GM12892 (cell line): ENCODE results near the gene CRIM1.

ENCODE experiments used
- DNase-seq: peaks from one replicate; pipeline ENCODE4 v3.0.0; 2011; ENCODE audit not compliant: insufficient read length
- FAIRE-seq: peaks from 2 replicates; lab custom pipeline; 2011; peaks lifted over from hg19 to GRCh38; lab: Jason Lieb, UNC
- POLR2A ChIP-seq: IDR thresholded peaks from 2 replicates; pipeline ENCODE4 v1.6.1; 2011; ENCODE audit warnings: low read depth, low read length, control low read depth
- POLR2AphosphoS5 ChIP-seq: IDR thresholded peaks from 2 replicates; pipeline ENCODE4 v1.6.1; 2011; ENCODE audit warnings: low read depth, low read length, control low read depth
- TAF1 ChIP-seq: IDR thresholded peaks from 2 replicates; pipeline ENCODE4 v1.6.1; 2011; ENCODE audit warnings: low read depth, mild to moderate bottlenecking, control low read depth, low read length, borderline replicate concordance

The CRIM1 gene

DNA sequence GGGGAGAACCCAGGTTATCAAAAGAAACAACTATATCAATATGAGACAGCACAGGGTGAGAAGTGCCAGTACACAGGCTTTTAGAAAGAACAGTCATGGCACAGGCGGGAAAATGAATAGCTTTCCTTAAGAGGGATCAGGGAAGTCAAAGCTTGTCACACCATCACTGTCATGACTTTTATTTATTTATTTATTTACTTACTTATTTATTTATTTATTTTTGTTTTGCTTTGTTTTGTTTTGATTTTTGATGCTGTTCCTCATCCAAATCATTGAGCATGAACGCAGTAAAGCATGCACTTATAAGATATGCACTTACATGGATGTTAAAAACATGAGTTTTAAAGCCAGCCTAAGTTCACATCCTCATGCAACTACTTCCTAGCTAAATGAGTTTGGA, 19.3 kb upstream of the CRIM1 start:
- no peak for TF ChIP-seq TAF1
- TF ChIP-seq POLR2A, result no peak
- TF ChIP-seq POLR2AphosphoS5, result no peak
- FAIRE-seq (no peak), DNase-seq (no peak)

DNA sequence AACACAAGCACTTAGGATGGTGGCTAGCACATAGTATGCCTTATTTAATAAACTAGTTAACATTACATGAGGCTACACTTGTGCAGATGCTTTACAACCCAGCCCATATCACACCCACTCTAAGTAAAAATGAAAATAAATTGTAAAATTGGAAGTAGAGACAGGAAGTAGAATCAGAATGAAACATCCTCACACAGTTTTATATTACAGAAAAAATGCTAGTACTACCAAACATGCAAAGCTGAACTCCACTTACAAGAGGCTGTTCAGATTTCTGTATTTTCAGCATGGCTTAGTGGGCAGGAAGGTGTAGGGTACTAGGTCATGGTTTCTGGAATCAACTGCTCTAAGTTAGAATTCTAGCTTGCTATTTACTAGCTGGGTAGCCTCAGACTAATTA, 18.2 kb upstream of the CRIM1 start:
- DNase-seq (no peak), FAIRE-seq (peak; percentile 46)
- TF ChIP-seq POLR2A (no peak), POLR2AphosphoS5 (no peak), TAF1 (no peak)

DNA sequence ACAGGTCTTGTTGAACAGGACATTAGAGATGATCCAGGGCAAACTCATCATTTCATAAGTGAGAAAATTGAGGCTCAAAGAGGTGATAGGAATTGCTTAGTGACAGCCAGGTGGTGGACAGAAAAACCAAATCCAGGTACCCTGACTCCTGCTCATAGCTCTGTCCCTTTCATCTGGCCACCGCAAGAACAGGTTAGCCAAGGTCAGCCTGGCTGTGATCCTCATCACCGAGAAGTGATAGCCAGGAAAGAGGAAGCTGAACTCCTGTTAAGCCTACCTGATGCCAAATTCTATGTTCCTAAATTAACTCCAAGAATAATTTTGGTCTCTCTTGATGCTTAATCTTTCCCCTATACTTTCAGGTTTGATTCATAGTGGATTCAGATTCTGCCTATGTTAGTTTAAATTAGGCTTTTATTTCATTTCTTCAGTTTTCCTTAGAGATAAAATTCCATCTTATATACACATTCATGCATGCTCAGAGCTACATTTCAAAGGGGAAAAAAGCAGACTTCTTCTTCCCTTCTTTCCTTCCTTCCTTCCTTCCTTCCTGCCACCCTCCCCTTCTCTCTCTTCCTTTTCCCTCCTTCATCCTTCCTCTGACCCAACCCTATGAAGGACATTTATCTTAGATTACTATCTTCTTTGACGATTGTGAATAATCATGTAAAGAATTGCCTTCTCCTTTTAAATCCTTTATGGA, 17.3 kb upstream of the CRIM1 start:
- FAIRE-seq, result peak; percentile 27
- no peak for DNase-seq
- no peak for TF ChIP-seq TAF1

DNA sequence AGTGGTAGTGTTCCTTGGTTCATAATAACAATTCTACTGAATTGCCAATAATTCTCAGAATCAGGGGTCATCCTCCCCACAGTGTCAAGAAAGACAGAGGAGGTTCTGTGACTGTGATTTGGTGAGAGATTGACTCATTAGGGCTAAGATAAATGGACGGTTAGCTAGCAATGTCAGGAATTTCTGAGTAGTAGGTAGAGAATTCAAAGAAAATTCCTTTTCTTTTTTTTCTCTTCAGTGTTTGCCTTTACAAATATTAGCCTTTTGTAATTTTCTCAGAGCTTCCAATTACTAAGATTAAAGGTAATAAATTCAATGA, 16.8 kb upstream of the CRIM1 start:
- DNase-seq (no peak), FAIRE-seq (no peak)
- TF ChIP-seq TAF1, result no peak
- TF ChIP-seq POLR2AphosphoS5, result no peak
- no peak for TF ChIP-seq POLR2A

DNA sequence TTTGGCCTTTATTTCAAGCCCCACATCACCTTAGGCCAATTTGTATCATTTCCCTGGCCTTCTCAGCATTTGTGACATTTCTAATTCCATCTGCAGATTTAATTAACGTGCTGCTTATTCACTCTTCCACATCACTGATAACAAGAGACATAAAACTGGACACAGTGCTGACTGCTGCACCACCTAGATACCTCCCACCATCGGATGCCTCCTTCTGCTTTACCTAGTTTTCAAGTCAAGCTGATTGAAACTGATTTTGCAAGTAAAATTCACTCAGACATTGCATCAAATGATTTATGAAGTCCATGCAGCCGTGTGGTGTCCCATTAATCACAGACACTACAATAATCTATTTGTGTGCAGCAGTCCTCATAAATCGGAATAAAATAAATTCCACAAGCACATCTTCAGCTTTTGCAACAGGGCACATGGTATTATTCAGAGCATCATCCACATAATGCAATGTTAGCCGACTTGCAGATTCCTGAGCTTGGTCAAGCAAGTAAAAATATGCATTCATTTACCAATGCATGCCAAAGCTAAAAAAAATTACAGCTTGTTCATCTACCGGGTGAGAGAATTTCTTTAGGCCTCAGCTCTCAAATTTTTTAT, 15.9 kb upstream of the CRIM1 start:
- DNase-seq (no peak), FAIRE-seq (no peak)
- TF ChIP-seq TAF1 (no peak), POLR2AphosphoS5 (no peak), POLR2A (no peak)

DNA sequence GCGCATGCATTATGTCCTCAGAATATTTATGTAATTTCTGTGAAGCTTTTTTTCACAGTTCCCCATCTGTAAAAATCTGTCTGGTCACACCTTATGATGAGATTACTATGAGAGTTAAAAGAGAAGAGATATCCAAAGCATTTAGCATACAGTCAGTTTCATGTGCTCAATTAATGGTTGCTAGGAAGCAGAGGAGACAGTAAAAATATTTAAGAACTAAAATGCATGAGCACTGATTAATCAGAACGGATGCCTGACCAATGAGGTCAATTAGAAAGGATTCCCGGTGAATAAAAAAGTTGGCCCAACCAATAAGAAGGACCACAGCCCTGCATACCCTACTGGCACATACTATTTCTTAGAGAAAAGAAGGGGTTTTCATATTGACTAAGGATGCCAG, 12.0 kb upstream of the CRIM1 start:
- no peak for FAIRE-seq

DNA sequence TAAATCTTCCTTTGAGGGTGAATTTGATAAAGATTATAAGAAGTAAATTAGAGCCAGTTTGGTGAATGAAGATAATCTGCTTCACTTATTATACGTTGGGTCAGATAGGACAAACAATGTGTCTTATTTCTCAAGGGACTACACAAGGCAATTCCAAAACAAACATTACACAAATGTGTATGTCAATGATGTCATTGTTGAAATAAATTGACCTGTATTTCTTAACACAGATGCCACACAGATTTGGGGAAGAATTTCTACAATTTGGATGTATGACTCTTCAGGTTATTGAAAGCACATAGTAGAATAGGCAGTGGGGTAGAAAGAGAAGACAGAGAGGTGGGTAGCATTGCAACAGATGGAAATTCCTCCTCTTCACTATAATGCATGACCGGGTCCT, 6.9 kb upstream of the CRIM1 start:
- FAIRE-seq (no peak), DNase-seq (no peak)
- TF ChIP-seq POLR2AphosphoS5 (no peak), POLR2A (no peak), TAF1 (no peak)

More for the DNA sequence above, 12.0 kb upstream of the CRIM1 start:
- TF ChIP-seq POLR2A (no peak), POLR2AphosphoS5 (no peak), TAF1 (no peak)
- DNase-seq, result no peak

DNA sequence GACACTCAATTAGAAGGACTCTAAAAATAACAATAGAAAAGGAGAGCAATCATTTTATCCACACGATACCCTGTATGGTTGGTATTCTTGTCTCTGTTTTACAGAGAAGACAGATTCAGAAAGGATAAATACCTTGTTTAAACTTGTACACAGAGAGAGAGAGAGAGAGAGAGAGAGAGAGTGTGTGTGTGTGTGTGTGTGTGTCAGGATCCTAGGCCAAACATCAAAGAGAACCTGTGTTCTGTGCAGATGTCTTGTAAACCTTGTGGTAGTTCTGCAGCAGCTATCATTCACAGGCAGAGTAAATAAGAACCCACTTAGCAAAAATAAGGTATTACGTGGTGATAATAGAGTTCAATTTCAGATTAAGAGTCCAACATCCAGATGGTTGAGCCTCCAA, 4.3 kb upstream of the CRIM1 start:
- no peak for TF ChIP-seq POLR2A
- TF ChIP-seq POLR2AphosphoS5, result no peak
- no peak for TF ChIP-seq TAF1
- DNase-seq (no peak), FAIRE-seq (no peak)

DNA sequence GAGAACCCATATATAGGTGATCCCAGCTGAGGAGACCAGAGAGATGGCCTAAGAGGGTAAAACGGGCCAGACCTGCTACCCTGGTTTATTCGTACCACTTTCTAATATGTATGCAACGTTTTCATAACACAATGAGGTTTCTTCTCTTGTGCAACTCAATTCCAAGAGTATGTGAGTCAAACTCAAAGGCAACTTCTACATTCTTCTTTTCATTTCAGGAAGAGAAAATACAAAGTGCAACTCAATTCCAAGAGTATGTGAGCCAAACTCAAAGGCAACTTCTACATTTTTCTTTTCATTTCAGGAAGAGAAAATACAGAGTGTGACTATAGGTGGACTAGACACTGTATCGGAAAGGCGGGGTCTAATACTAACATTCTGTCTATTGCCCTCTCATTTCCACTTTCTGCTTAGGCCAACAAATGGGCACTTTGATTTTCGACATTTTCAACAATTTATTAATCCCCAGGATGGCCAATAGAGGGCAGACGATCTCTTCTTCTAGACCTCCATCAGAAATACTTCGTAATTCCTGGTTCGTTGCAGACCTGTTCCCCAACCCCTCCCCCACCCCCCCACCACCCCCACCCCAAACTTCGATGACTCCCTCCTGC, 3.7 kb upstream of the CRIM1 start:
- DNase-seq (no peak), FAIRE-seq (peak; percentile 76)
- TF ChIP-seq POLR2AphosphoS5 (no peak), TAF1 (no peak), POLR2A (no peak)

DNA sequence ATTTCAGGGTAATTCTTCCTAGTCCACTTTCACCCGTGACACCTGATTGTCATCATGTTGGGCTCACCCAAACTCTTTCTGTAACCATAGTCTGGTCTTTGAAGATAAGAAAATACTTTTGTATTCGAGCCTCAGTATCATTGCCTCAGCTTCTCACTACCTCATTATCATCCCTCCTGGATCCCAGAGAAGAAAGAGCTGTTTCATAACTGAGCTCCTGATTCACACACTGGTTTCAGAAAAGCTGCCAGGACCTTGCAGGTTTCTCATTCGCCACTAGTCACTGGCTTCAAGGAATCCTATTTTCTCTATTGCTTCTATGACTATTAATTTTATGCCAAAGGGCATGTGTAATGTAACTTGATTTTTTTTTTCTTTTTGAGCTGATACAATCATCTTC, 2.9 kb upstream of the CRIM1 start:
- DNase-seq (no peak), FAIRE-seq (no peak)
- TF ChIP-seq POLR2A, result no peak
- TF ChIP-seq POLR2AphosphoS5, result no peak
- no peak for TF ChIP-seq TAF1

DNA sequence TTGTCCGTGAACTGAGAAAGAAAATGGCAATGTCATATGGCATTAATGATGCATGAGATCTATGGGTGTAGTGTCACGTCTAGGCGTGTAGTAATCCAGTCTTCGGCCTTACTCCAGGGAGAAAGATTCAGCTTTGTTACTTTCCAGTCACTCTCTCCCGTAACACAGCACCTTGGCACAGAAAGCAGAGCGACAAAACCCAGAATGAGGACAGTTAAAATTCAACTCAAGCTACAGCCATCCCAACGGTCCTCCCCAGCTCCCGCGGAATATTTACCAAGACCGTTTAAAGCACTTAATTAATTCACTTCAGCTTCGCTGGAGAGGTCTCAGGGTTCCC, 797 bp upstream of the CRIM1 start:
- TF ChIP-seq POLR2A, result no peak
- TF ChIP-seq TAF1, result no peak
- no peak for TF ChIP-seq POLR2AphosphoS5
- no peak for FAIRE-seq
- no peak for DNase-seq

DNA sequence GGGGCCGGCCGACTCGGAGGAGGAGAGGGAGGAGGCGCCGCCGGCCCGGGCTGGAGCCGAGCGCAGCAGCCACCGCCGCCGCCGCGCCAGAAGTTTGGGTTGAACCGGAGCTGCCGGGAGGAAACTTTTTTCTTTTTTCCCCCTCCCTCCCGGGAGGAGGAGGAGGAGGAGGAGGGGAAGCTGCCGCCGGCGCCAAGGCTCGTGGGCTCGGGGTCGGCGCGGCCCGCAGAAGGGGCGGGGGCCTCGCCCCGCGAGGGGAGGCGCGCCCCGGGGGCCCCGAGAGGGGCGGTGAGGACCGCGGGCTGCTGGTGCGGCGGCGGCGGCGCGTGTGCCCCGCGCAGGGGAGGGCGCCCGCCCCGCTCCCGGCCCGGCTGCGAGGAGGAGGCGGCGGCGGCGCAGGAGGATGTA, 316 bp downstream of the CRIM1 start:
- no peak for TF ChIP-seq TAF1
- no peak for TF ChIP-seq POLR2A
- no peak for TF ChIP-seq POLR2AphosphoS5
- FAIRE-seq, result no peak
- no peak for DNase-seq
